Measurements from ENCODE around the gene DNAH1.

GRCh38 chr3:52339612-52340011 lies 23.5 kb downstream of the DNAH1 start:
- TF ChIP-seq POLR2A (IDR thresholded peaks at IDR 0.05) (no peak), CTCF (IDR thresholded peaks at IDR 0.05 in 4 of 5, conservative IDR thresholded peaks at IDR 0.05 in 1 of 5) (peak; percentile 57 to 75 (median 70))
